NCI-H69 (cell line): ENCODE measurements around the gene MSX1.

Experiments
- DNase-seq: peaks from one replicate; lab custom pipeline; 2025; lab: John Stamatoyannopoulos, UW

Gene MSX1

GRCh38 chr4:4869731-4870571 lies 10.5 kb downstream of the MSX1 start:
- DNase-seq, result peak; percentile 49

GRCh38 chr4:4870576-4871241 lies 11.2 kb downstream of the MSX1 start:
- DNase-seq, result peak; percentile 40

GRCh38 chr4:4871242-4871572 lies 11.7 kb downstream of the MSX1 start:
- DNase-seq, result peak; percentile 22

- DNase-seq, result peak; percentile 36
These were observed 12.3 kb downstream of the MSX1 start for GRCh38 chr4:4871573-4872313.

GRCh38 chr4:4872314-4872903 lies 12.9 kb downstream of the MSX1 start:
- DNase-seq, result peak; percentile 13

- DNase-seq, result no peak
These were observed 13.7 kb downstream of the MSX1 start for GRCh38 chr4:4873203-4873602.

GRCh38 chr4:4874254-4874653 lies 14.8 kb downstream of the MSX1 start:
- no peak for DNase-seq

- peak; percentile 72 for DNase-seq
These were observed 15.7 kb downstream of the MSX1 start for GRCh38 chr4:4875147-4875546.

GRCh38 chr4:4875611-4876010 lies 16.1 kb downstream of the MSX1 start:
- DNase-seq, result no peak

- DNase-seq, result no peak
These were observed 17.6 kb downstream of the MSX1 start for GRCh38 chr4:4876945-4877661.

- DNase-seq, result no peak
These were observed 21.0 kb downstream of the MSX1 start for GRCh38 chr4:4880492-4880891.

GRCh38 chr4:4881432-4881831 lies 22.0 kb downstream of the MSX1 start:
- no peak for DNase-seq

- DNase-seq, result no peak
These were observed 25.1 kb downstream of the MSX1 start for GRCh38 chr4:4884611-4885010.

GRCh38 chr4:4887426-4887825 lies 28.0 kb downstream of the MSX1 start:
- DNase-seq, result no peak

- DNase-seq, result no peak
These were observed 29.2 kb downstream of the MSX1 start for GRCh38 chr4:4888695-4889094.

GRCh38 chr4:4889781-4890180 lies 30.3 kb downstream of the MSX1 start:
- DNase-seq, result no peak

- DNase-seq, result no peak
These were observed 31.2 kb downstream of the MSX1 start for GRCh38 chr4:4890574-4891255.

GRCh38 chr4:4893721-4894120 lies 34.3 kb downstream of the MSX1 start:
- no peak for DNase-seq

- DNase-seq, result no peak
These were observed 39.9 kb downstream of the MSX1 start for GRCh38 chr4:4899202-4899925.

GRCh38 chr4:4901877-4902276 lies 42.4 kb downstream of the MSX1 start:
- no peak for DNase-seq

GRCh38 chr4:4912155-4912554 lies 52.7 kb downstream of the MSX1 start:
- no peak for DNase-seq
